Thoracic aorta (tissue), 2 donors: ENCODE results near the gene DHRS12. TPM values are rescaled to one million over a fixed set of nuclear protein-coding genes. Genes with fewer than 3 reads are reported as not detected.

Experiments used
- ATAC-seq: fragments of 150-250 bp; one replicate; pipeline ENCODE4 v1.8.0; 2017; ENCODE audit warnings: low read depth; ENCODE audit not compliant: insufficient number of reproducible peaks, low FRiP score
- DNase-seq: peaks from one replicate; pipeline ENCODE4 v3.0.0-alpha.2; 2020; ENCODE audit warnings: low spot score
- H3K27ac ChIP-seq, 2 donors: fragments of 200-600 bp; sonication (generic); 1 replicate in 1 of 2; 2 replicates in 1 of 2; pipeline ENCODE4 v1.5.1; 2016; ENCODE audit warnings: mild to moderate bottlenecking in 2 of 2, moderate library complexity in 2 of 2
- H3K27me3 ChIP-seq: fragments of 200-600 bp; sonication (generic); replicated peaks from 2 replicates; pipeline ENCODE4 v1.6.0; 2016; ENCODE audit warnings: mild to moderate bottlenecking; ENCODE audit not compliant: insufficient read depth
- H3K36me3 ChIP-seq: fragments of 200-600 bp; sonication (generic); one replicate; pipeline ENCODE4 v1.5.1; 2016
- H3K4me1 ChIP-seq, 2 donors: fragments of 200-600 bp; sonication (generic); 1 replicate in 1 of 2; 2 replicates in 1 of 2; pipeline versions ENCODE4 v1.5.1 to v1.6.0; 2016; ENCODE audit warnings: low read depth in 2 of 2, mild to moderate bottlenecking in 1 of 2; ENCODE audit not compliant: control insufficient read depth in 1 of 2
- H3K4me3 ChIP-seq: fragments of 200-600 bp; sonication (generic); 2 replicates; pipeline ENCODE4 v1.5.1; 2016; ENCODE audit warnings: mild to moderate bottlenecking
- H3K9me3 ChIP-seq: fragments of 200-600 bp; sonication (generic); 2 replicates; pipeline ENCODE4 v1.5.1; 2016
- total RNA-seq, 2 donors: library from RNA; depleted of rRNA; stranded (reverse); fragments of >200 nt; gene quantifications; one replicate each; pipeline versions ENCODE4 v1.1.0 to v1.2.3, GENCODE V29; 2016
- TF ChIP-seq, protein P1 (sequence below): fragments of 200-600 bp; sonication (generic); IDR thresholded peaks from one replicate; pipeline ENCODE4 v1.5.1; 2019; ENCODE audit warnings: antibody characterized with exemption

Gene DHRS12
- total RNA-seq, 2 donors from 2014 or later: 4.9 to 13.3 TPM

DNA sequence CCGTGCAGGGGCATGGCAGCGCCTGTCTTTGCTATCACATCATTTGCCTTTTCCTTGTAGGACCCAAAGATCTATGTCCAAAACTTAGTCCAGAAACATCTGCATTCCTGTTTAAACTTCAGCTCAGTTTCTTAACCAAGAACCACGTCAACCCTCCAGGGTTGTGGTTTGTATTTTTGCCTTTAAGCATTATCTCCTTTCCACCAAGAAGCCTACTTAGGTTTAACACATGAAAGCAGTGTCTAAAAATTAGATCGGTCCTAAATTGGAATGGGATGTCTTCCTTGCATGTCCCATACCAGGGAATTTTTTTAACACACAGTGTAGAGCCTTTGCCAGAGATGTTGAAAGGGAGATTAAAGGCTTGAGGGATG lies 38.8 kb downstream of the DHRS12 start:
- Histone ChIP-seq H3K36me3 (no peaks in the 10 kb centered on the region), H3K4me1 (peaks cover 21 to 39% of the 10 kb centered on the region in 2 donors), H3K27me3 (no peaks in the 10 kb centered on the region), H3K4me3 (peak overlapping the region; percentile 37), H3K9me3 (no peaks in the 10 kb centered on the region), H3K27ac (peak overlapping the region; percentile 81 to 84)
- ATAC-seq (no peak), DNase-seq (no peak)
- TF ChIP-seq, protein P1, sequence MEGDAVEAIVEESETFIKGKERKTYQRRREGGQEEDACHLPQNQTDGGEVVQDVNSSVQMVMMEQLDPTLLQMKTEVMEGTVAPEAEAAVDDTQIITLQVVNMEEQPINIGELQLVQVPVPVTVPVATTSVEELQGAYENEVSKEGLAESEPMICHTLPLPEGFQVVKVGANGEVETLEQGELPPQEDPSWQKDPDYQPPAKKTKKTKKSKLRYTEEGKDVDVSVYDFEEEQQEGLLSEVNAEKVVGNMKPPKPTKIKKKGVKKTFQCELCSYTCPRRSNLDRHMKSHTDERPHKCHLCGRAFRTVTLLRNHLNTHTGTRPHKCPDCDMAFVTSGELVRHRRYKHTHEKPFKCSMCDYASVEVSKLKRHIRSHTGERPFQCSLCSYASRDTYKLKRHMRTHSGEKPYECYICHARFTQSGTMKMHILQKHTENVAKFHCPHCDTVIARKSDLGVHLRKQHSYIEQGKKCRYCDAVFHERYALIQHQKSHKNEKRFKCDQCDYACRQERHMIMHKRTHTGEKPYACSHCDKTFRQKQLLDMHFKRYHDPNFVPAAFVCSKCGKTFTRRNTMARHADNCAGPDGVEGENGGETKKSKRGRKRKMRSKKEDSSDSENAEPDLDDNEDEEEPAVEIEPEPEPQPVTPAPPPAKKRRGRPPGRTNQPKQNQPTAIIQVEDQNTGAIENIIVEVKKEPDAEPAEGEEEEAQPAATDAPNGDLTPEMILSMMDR: no peak

DNA sequence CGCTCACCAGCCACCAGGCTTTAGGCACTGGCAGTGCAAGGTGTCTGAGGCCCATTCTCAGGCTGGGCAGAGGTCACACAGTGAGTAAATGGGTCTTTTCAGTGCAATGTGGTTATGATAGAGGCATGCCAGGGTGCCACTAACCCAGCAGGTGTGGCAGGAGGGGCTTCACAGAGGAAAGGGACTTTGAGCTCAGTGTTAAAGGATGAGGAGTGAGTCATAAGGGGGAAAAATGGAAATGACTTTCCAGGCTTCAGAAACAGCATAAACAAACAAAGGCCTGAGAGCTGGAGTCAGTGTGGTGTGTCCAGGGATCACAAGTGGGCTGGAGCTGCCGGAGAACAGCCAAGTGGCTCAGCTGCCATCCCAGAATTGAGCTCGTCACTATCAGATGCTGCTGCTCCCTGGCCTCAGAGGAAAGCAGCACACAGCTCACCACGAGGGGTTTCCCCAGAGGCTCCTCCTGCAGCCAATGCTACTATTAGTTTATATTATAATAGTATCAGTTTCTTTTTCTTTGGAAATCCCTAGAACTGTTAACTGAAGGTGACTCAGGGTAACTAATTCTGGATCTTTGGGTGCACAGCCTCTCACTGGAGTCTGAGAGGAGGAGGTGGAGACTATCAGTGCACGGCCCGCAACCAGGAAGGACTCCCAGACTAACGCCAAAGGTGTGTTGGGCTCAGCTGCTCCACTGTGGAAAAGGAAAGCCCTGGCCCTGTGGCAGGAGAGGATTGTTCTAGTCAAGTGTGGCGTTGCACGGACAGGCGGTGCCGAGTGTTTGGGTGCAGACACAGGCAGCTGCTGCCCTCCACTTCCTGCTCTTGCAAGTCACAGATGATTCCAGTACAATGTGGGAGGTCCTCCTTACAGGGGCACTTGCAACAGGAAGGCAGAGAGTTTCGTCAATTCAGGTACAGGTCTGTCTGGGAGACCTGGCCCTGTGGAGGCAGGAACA lies 39.5 kb downstream of the DHRS12 start:
- H3K4me1 ChIP-seq: peaks cover 20 to 32% of the 10 kb centered on the region in 2 donors
- H3K4me3 ChIP-seq: peak overlapping the region; percentile 37
- H3K27me3 ChIP-seq: no peaks in the 10 kb centered on the region
- H3K27ac ChIP-seq: peak overlapping the region; percentile 81 to 84
- TF ChIP-seq, protein P1: no peak
- DNase-seq: no peak
- ATAC-seq: peak; percentile 62
- no peaks in the 10 kb centered on the region for H3K9me3 ChIP-seq
- H3K36me3 ChIP-seq: no peaks in the 10 kb centered on the region

DNA sequence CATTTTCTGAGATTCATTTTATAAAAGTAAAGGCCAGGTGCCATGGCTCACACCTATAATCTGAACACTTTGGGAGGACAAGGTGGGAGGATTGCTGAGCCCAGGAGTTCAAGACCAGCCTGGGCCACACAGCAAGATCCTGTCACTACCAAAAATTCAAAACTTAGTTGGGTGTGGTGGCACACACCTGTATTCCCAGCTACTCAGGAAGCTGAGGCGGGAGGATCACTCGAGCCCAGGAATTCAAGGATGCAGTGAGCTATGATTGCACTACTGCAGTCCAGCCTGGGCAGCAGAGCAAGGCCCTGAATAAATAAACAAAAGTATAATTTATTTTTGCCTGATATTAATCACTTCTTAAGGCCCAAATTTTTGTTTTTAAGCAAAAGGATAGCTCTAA lies 40.5 kb downstream of the DHRS12 start:
- peak overlapping the region in 1 of 2 donors; percentile 84 for H3K27ac ChIP-seq
- H3K4me1 ChIP-seq: peaks cover 17 to 25% of the 10 kb centered on the region in 2 donors
- TF ChIP-seq, protein P1: no peak
- ATAC-seq (no peak), DNase-seq (no peak)
- H3K4me3 ChIP-seq: no peak overlapping the region
- no peaks in the 10 kb centered on the region for H3K9me3 ChIP-seq
- peaks cover 4% of the 10 kb centered on the region for H3K36me3 ChIP-seq
- H3K27me3 ChIP-seq: no peaks in the 10 kb centered on the region

DNA sequence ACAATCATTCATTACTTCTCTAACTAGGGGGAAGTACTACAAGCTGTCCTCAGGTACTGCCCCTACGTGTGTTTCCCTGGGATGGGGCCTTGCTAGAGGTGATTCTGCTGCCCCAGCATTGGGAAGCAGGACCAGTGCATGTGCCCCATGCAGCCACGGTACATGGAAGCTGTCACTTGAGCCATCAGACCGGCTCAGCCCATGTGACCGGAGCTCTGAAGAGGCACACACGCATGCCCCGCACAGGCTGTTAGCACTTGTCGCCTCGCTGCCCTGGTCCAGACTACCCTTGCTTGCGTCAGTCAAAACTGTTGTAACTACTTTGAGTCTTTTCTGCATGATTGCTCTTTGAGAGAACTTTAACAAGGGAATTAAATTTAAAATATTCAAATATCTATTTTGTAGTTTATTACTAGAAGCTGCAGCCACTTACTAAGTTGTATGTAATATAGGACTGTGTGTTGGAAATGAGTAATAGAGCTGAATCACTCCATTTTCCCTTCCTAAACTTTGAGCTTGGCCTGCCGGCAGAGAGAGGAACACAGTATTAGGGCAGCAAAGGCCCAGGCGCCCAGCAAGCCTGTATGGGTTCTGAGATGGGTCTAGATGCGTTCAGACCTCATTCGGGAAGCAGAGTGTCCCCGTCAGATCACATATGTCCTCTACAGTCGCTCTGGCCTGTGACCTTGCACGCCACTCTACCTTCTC lies 42.2 kb downstream of the DHRS12 start:
- Histone ChIP-seq H3K27me3 (no peaks in the 10 kb centered on the region), H3K27ac (peak overlapping the region; percentile 45 to 75), H3K36me3 (peaks cover 4% of the 10 kb centered on the region), H3K4me1 (peaks cover 17 to 25% of the 10 kb centered on the region in 2 donors), H3K4me3 (no peak overlapping the region), H3K9me3 (no peaks in the 10 kb centered on the region)
- no peak for ATAC-seq
- no peak for DNase-seq
- TF ChIP-seq, protein P1: no peak

DNA sequence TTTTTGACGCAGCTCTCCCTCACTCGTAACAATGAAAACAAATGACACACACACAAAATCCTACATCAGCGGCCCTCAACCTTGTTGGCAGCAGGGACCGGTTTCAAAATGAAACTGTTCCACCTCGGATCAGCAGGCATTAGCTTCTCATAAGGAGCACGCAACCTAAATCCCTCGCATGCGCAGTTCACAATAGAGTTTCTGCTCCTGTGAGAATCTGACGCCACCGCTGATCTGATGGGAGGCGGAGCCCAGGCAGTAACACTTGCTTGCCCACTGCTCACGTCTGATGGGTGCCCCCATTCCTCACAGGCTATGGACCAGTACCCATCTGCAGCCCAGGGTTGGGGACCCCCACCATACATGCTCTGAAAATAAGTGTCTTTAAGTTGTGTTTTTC lies 43.4 kb downstream of the DHRS12 start:
- Histone ChIP-seq H3K4me1 (peaks cover 17 to 22% of the 10 kb centered on the region in 2 donors), H3K4me3 (peak overlapping the region; percentile 55), H3K9me3 (no peaks in the 10 kb centered on the region), H3K27ac (peak overlapping the region; percentile 45 to 75), H3K36me3 (peaks cover 12% of the 10 kb centered on the region), H3K27me3 (no peaks in the 10 kb centered on the region)
- no peak for DNase-seq
- no peak for ATAC-seq
- TF ChIP-seq, protein P1: no peak
